HG02885 (cell line): ENCODE measurements around the gene TYW1B.
"Not testable (repeated sequence)": the region's sequence is repeated elsewhere in the genome, so short reads cannot be mapped to it uniquely, and the experiment has no call there.

Source experiments
- ATAC-seq: cut with Tn5 transposase; IDR thresholded peaks from one replicate; pipeline ENCODE4 v1.9.1; 2021; ENCODE audit warnings: mild to moderate bottlenecking; ENCODE audit not compliant: unreplicated experiment, poor library complexity

The TYW1B gene

GRCh38 chr7:72705693-72706092 is 122.3 kb downstream of the TYW1B start:
- not testable (repeated sequence) for ATAC-seq

- ATAC-seq = no peak
Measured at GRCh38 chr7:72704894-72705293, 123.1 kb downstream of the TYW1B start.

- not testable (repeated sequence) for ATAC-seq
Measured at GRCh38 chr7:72700548-72700947, 127.5 kb downstream of the TYW1B start.

- ATAC-seq = not testable (repeated sequence)
Measured at GRCh38 chr7:72697066-72697465, 130.9 kb downstream of the TYW1B start.

GRCh38 chr7:72696643-72697042 is 131.4 kb downstream of the TYW1B start:
- not testable (repeated sequence) for ATAC-seq

GRCh38 chr7:72695482-72695881 is 132.5 kb downstream of the TYW1B start:
- not testable (repeated sequence) for ATAC-seq

GRCh38 chr7:72691442-72691841 is 136.6 kb downstream of the TYW1B start:
- ATAC-seq = not testable (repeated sequence)

GRCh38 chr7:72690177-72690576 is 137.8 kb downstream of the TYW1B start:
- ATAC-seq = not testable (repeated sequence)

GRCh38 chr7:72689344-72689743 is 138.7 kb downstream of the TYW1B start:
- not testable (repeated sequence) for ATAC-seq

GRCh38 chr7:72681211-72681610 is 146.8 kb downstream of the TYW1B start:
- ATAC-seq = not testable (repeated sequence)

GRCh38 chr7:72676880-72677279 is 151.1 kb downstream of the TYW1B start:
- peak; percentile 63 for ATAC-seq

- ATAC-seq = peak; percentile 27
Measured at GRCh38 chr7:72676086-72676690, 151.8 kb downstream of the TYW1B start.

- ATAC-seq = not testable (repeated sequence)
Measured at GRCh38 chr7:72675686-72676085, 152.3 kb downstream of the TYW1B start.

- no peak for ATAC-seq
Measured at GRCh38 chr7:72674394-72674793, 153.6 kb downstream of the TYW1B start.

GRCh38 chr7:72670850-72671249 is 157.2 kb downstream of the TYW1B start:
- ATAC-seq = not testable (repeated sequence)

- not testable (repeated sequence) for ATAC-seq
Measured at GRCh38 chr7:72668435-72668834, 159.6 kb downstream of the TYW1B start.

GRCh38 chr7:72667049-72667448 is 161.0 kb downstream of the TYW1B start:
- not testable (repeated sequence) for ATAC-seq

- not testable (repeated sequence) for ATAC-seq
Measured at GRCh38 chr7:72648574-72648973, 179.4 kb downstream of the TYW1B start.

GRCh38 chr7:72643708-72644107 is 184.3 kb downstream of the TYW1B start:
- ATAC-seq = not testable (repeated sequence)

GRCh38 chr7:72641485-72642248 is 186.3 kb downstream of the TYW1B start:
- not testable (repeated sequence) for ATAC-seq

GRCh38 chr7:72640740-72641139 is 187.3 kb downstream of the TYW1B start:
- peak; percentile 66 for ATAC-seq
